HG02970 (cell line): ENCODE data around the gene UBXN1.

Experiments used
- ATAC-seq: cut with Tn5 transposase; IDR thresholded peaks from one replicate; pipeline ENCODE4 v1.9.1; 2021; ENCODE audit warnings: mild to moderate bottlenecking, moderate library complexity, moderate number of reproducible peaks; ENCODE audit not compliant: unreplicated experiment, low FRiP score

The UBXN1 gene

GRCh38 chr11:62647609-62648005 lies 31.3 kb downstream of the UBXN1 start:
- no peak for ATAC-seq

- no peak for ATAC-seq
Measured at GRCh38 chr11:62646825-62647608, 31.9 kb downstream of the UBXN1 start.

- peak; percentile 82 for ATAC-seq
Measured at GRCh38 chr11:62645946-62646824, 32.7 kb downstream of the UBXN1 start, which contains the start of gene GANAB. TSS of gene GANAB (minus strand) at chr11:62646613. CDS start at chr11:62646599, 14 bp downstream.

- peak; percentile 2 for ATAC-seq
Measured at GRCh38 chr11:62645671-62645945, 33.3 kb downstream of the UBXN1 start.

- no peak for ATAC-seq
Measured at GRCh38 chr11:62644220-62644619, 34.7 kb downstream of the UBXN1 start.

- no peak for ATAC-seq
Measured at GRCh38 chr11:62632492-62632891, 46.4 kb downstream of the UBXN1 start.

GRCh38 chr11:62627713-62628112 lies 51.2 kb downstream of the UBXN1 start:
- no peak for ATAC-seq
